Gastrocnemius medialis (tissue), 4 donors: ENCODE data around the gene RGSL1.

Experiments used
- POLR2A ChIP-seq, 2 donors: fragments of 450-650 bp; IDR thresholded peaks; one replicate each; pipeline ENCODE4 v1.6.1; 2017; ENCODE audit warnings: antibody characterized with exemption in 2 of 2, mild to moderate bottlenecking in 2 of 2, moderate library complexity in 2 of 2
- TF ChIP-seq, protein P1 (sequence below), 5 experiments: fragments of 450-650 bp in 3 of 5; fragments of 200-600 bp in 2 of 5; sonication (generic) in 2 of 5; IDR thresholded peaks in 4 of 5; conservative IDR thresholded peaks in 1 of 5; 1 replicate in 4 of 5; 2 replicates in 1 of 5; pipeline ENCODE4 v1.5.1; 2016 to 2019; ENCODE audit warnings: antibody characterized with exemption in 5 of 5, mild to moderate bottlenecking in 3 of 5, moderate library complexity in 3 of 5

GRCh38 chr1:182588500-182589396 is 138.8 kb downstream of the RGSL1 start, which contains the start of gene RNASEL:
- TF ChIP-seq, protein P1, sequence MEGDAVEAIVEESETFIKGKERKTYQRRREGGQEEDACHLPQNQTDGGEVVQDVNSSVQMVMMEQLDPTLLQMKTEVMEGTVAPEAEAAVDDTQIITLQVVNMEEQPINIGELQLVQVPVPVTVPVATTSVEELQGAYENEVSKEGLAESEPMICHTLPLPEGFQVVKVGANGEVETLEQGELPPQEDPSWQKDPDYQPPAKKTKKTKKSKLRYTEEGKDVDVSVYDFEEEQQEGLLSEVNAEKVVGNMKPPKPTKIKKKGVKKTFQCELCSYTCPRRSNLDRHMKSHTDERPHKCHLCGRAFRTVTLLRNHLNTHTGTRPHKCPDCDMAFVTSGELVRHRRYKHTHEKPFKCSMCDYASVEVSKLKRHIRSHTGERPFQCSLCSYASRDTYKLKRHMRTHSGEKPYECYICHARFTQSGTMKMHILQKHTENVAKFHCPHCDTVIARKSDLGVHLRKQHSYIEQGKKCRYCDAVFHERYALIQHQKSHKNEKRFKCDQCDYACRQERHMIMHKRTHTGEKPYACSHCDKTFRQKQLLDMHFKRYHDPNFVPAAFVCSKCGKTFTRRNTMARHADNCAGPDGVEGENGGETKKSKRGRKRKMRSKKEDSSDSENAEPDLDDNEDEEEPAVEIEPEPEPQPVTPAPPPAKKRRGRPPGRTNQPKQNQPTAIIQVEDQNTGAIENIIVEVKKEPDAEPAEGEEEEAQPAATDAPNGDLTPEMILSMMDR (IDR thresholded peaks at IDR 0.05 in 4 of 5, conservative IDR thresholded peaks at IDR 0.05 in 1 of 5), result no peak
- TF ChIP-seq POLR2A (IDR thresholded peaks at IDR 0.05), result peak in 1 of 2 donors; percentile 19
